ENCODE results near the gene GDNF.

GDNF gene

DNA sequence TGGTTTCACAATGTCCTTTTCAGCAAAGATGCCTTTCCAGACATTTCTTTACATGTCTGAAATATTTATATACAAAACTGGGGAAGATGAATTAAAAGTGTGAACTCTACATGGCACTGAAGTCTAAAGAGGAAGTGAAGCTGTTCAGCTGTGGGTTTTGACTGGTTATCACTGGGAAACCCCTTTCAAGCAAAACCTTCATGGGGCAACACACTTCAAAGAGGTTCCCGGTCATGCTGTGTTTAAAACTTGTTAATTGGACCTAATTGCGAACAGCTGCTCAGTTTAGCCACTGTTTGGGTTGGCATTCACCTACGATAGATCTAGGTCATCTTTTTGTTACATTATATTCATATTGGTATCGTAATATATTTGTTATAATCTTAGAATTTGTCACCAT lies 20.0 kb upstream of the GDNF start:
- TF ChIP-seq, protein P1, sequence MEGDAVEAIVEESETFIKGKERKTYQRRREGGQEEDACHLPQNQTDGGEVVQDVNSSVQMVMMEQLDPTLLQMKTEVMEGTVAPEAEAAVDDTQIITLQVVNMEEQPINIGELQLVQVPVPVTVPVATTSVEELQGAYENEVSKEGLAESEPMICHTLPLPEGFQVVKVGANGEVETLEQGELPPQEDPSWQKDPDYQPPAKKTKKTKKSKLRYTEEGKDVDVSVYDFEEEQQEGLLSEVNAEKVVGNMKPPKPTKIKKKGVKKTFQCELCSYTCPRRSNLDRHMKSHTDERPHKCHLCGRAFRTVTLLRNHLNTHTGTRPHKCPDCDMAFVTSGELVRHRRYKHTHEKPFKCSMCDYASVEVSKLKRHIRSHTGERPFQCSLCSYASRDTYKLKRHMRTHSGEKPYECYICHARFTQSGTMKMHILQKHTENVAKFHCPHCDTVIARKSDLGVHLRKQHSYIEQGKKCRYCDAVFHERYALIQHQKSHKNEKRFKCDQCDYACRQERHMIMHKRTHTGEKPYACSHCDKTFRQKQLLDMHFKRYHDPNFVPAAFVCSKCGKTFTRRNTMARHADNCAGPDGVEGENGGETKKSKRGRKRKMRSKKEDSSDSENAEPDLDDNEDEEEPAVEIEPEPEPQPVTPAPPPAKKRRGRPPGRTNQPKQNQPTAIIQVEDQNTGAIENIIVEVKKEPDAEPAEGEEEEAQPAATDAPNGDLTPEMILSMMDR (IDR thresholded peaks at IDR 0.05; ENCODE audit: low read depth, low read length): no peak
- no peak overlapping the region for H3K4me3 ChIP-seq (ENCODE audit: low read depth, low read length)

DNA sequence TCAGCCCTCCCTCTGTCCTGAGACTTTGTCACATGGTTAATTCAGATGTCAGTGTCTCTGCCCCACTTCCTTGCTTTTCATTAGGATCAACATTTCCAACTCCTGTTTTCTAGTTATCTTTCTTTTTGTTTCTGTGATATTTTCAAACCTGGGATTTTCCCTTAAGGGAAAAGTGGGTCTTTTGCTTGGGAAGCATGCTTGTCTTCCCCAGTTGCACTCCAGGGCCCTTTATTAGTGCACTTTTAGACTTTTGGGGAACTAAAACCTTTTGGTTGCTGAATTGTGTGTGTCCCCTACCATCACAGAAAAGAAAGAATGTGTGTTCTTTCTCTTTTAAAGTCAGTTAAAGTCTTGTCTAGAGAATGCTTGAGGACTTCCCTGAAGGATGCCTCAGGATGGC lies 18.4 kb upstream of the GDNF start:
- H3K4me3 ChIP-seq (ENCODE audit: low read depth, low read length): no peak overlapping the region
- TF ChIP-seq, protein P1 (IDR thresholded peaks at IDR 0.05; ENCODE audit: low read depth, low read length): no peak

DNA sequence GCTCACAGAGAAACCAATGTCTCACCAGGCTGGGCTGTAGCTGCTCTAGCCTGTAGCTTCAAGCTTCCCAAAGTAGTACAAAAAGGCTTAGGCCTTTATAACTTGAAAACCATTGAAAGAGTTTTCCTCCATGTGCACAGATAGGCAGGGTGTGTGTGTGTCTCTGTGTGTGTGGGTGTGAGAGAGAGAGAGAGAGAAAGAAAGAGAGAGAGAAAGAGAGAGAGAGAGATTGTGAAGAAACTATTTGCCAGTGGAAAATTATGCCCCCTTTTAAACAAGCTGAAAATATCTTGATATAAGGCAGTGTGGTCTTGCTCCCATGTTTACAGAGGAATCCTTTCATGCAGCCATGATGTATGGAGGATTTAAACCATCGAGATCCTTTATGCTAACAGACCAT lies 17.9 kb upstream of the GDNF start:
- TF ChIP-seq, protein P1 (IDR thresholded peaks at IDR 0.05; ENCODE audit: low read depth, low read length): no peak

DNA sequence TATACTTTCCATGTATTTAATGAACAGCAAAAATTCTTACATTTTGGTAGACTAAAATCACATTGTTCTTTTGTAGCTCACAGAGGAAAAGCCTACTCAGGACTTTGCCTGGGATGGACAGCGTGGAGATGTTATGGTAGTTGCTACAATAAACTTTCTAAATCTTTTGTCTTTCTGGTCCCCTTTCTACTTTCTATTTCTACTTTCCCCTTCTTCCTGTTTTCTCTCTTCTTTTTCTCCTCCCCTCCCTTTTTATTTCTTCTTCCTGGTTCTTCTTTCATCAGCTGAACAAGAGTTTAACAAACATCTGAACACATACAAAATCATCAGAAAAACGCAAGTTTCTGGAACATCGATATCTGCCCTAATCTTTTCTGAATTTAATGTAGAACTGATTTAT lies 15.6 kb upstream of the GDNF start:
- TF ChIP-seq, protein P1 (IDR thresholded peaks at IDR 0.05; ENCODE audit: low read depth, low read length): no peak
- no peak overlapping the region for H3K4me3 ChIP-seq (ENCODE audit: low read depth, low read length)

More for the DNA sequence above, 17.9 kb upstream of the GDNF start:
- no peak overlapping the region for H3K4me3 ChIP-seq (ENCODE audit: low read depth, low read length)

DNA sequence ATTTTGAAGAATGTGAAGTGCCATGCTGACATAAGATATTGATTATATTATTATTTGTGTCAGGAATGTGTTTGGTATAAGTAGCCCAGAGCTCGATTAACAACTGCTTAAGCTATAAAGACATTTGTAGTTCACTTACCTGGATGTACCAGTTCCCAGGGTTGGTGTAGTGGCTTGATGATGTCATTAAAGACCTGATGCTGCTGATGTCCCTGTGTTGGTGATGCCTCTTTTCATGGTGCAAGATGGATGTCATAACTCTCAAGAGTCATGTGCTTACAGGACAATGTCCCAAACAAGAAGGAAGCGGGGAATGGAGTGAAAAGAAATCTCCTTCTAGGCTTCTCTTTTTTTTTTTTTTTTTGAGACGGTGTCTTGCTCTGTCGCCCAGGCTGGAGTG lies 11.5 kb upstream of the GDNF start:
- TF ChIP-seq, protein P1 (IDR thresholded peaks at IDR 0.05; ENCODE audit: low read depth, low read length): no peak

DNA sequence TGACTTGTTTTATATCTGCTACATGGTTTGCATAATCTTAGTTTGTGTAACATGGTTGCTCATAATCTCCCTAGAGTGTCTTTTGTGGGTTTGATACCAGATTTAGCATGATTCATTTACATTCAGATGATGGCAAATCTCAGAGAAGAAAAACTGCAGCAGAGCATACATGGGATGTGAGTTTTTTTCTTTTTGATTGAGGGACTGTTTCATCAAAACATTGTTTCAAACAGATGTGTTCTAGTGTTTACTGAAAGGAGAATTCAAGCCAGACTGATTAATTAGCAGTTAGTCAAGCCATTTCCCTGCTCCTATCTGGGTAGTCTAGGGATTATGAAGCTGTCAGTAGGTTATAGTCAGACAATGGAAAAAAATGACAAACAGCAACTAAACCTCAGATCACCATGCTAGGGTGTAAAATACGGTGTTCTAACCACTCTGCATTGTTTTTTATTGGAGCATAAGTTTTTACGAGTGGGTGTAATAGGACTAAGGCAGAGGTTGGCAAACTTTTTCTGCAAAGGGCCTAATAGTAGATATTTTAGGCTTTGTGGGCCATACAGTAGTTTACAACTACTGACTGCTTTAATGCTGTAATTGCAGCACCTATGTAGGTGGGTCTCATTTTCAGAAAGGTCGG lies 10.5 kb upstream of the GDNF start:
- TF ChIP-seq, protein P1 (IDR thresholded peaks at IDR 0.05; ENCODE audit: low read depth, low read length): no peak
- H3K4me3 ChIP-seq (ENCODE audit: low read depth, low read length): no peak overlapping the region

More for the DNA sequence above, 11.5 kb upstream of the GDNF start:
- no peak overlapping the region for H3K4me3 ChIP-seq (ENCODE audit: low read depth, low read length)

DNA sequence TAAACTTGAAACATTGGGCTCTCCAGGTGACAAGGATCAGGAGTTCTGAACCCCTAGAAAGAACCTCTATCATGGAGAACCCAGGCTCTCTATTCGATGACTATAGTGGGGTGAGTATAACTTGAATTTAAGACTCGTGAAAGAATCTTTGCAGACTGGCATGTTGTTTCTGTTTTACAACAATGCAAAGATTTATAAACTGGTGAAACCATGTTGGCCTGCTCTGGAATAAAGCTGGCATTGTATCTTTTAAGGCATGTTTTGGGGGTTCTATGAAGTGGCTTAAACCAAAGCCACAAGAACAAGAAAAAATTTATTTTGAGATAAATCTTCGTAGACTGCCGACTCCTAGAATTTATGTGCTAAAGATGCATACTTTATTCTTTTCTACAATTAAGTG lies 9.8 kb upstream of the GDNF start:
- TF ChIP-seq, protein P1 (IDR thresholded peaks at IDR 0.05; ENCODE audit: low read depth, low read length): no peak
- H3K4me3 ChIP-seq (ENCODE audit: low read depth, low read length): no peak overlapping the region
